ENCODE results near the gene TMEM9. TPM values are rescaled to one million over a fixed set of nuclear protein-coding genes. Genes with fewer than 3 reads are reported as not detected.

The TMEM9 gene
- total RNA-seq, 2 donors from 2014 or later = 41.8 to 63.4 TPM

- peaks cover 0 to 11% of the 10 kb centered on the region in 2 donors for H3K4me1 ChIP-seq
Measured at GRCh38 chr1:201184307-201185122, 30.2 kb upstream of the TMEM9 start.

GRCh38 chr1:201183753-201184152 is 29.5 kb upstream of the TMEM9 start:
- Histone ChIP-seq H3K27me3 (no peaks in the 10 kb centered on the region), H3K27ac (peak overlapping the region in 1 of 2 donors; percentile 70), H3K4me1 (peaks cover 0 to 11% of the 10 kb centered on the region in 2 donors), H3K9me3 (no peaks in the 10 kb centered on the region), H3K4me3 (no peak overlapping the region), H3K36me3 (no peaks in the 10 kb centered on the region)
- DNase-seq (ENCODE audit: low spot score) = no peak
- TF ChIP-seq CTCF (IDR thresholded peaks at IDR 0.05) = no peak

More at GRCh38 chr1:201184307-201185122, 30.2 kb upstream of the TMEM9 start:
- peak; percentile 35 to 64 for TF ChIP-seq CTCF (IDR thresholded peaks at IDR 0.05)
- Histone ChIP-seq H3K27me3 (no peaks in the 10 kb centered on the region), H3K4me3 (no peak overlapping the region), H3K9me3 (no peaks in the 10 kb centered on the region), H3K36me3 (no peaks in the 10 kb centered on the region), H3K27ac (peak overlapping the region; percentile 6 to 70)
- DNase-seq (ENCODE audit: low spot score) = peak; percentile 62

- Histone ChIP-seq H3K4me3 (no peak overlapping the region), H3K27me3 (no peaks in the 10 kb centered on the region), H3K27ac (no peak overlapping the region), H3K9me3 (no peaks in the 10 kb centered on the region), H3K36me3 (no peaks in the 10 kb centered on the region), H3K4me1 (peaks cover 0 to 11% of the 10 kb centered on the region in 2 donors)
- TF ChIP-seq CTCF (IDR thresholded peaks at IDR 0.05) = no peak
- no peak for DNase-seq (ENCODE audit: low spot score)
Measured at GRCh38 chr1:201183209-201183608, 28.9 kb upstream of the TMEM9 start.

- no peaks in the 10 kb centered on the region for H3K36me3 ChIP-seq
- H3K27me3 ChIP-seq = no peaks in the 10 kb centered on the region
- no peak overlapping the region for H3K27ac ChIP-seq
- H3K4me3 ChIP-seq = no peak overlapping the region
- H3K4me1 ChIP-seq = peaks cover 0 to 12% of the 10 kb centered on the region in 2 donors
- TF ChIP-seq CTCF (IDR thresholded peaks at IDR 0.05) = no peak
- H3K9me3 ChIP-seq = no peaks in the 10 kb centered on the region
- DNase-seq (ENCODE audit: low spot score) = no peak
Measured at GRCh38 chr1:201181726-201182125, 27.5 kb upstream of the TMEM9 start.

GRCh38 chr1:201181323-201181722 is 27.0 kb upstream of the TMEM9 start:
- H3K27me3 ChIP-seq = no peaks in the 10 kb centered on the region
- no peaks in the 10 kb centered on the region for H3K9me3 ChIP-seq
- no peak for TF ChIP-seq CTCF (IDR thresholded peaks at IDR 0.05)
- peaks cover 0 to 16% of the 10 kb centered on the region in 2 donors for H3K4me1 ChIP-seq
- H3K36me3 ChIP-seq = no peaks in the 10 kb centered on the region
- no peak overlapping the region for H3K4me3 ChIP-seq
- DNase-seq (ENCODE audit: low spot score) = no peak
- H3K27ac ChIP-seq = no peak overlapping the region
